ENCODE results near the gene NEK5.
"Not testable (repeated sequence)": the region's sequence is repeated elsewhere in the genome, so short reads cannot be mapped to it uniquely, and the experiment has no call there.

The NEK5 gene

GRCh38 chr13:52082601-52083000, 46.3 kb downstream of the NEK5 start:
- no peak overlapping the region for H3K27ac ChIP-seq
- DNase-seq: no peak
- no peaks in the 10 kb centered on the region for H3K27me3 ChIP-seq (replicated peaks)
- H3K36me3 ChIP-seq (replicated peaks): no peaks in the 10 kb centered on the region
- in situ Hi-C loops (cut with HindIII; ENCODE audit: low pct_ligation_motif_present, low sequenced_read_pairs): no loop called here
- no peak overlapping the region for H3K4me3 ChIP-seq (ENCODE audit: low read depth, low read length)
- TF ChIP-seq CTCF (IDR thresholded peaks at IDR 0.05; ENCODE audit: low read depth, low read length, missing control alignments): no peak

- H3K36me3 ChIP-seq (replicated peaks); DNase-seq; H3K27ac ChIP-seq; in situ Hi-C loops (cut with HindIII; ENCODE audit: low pct_ligation_motif_present, low sequenced_read_pairs); H3K4me3 ChIP-seq (ENCODE audit: low read depth, low read length); H3K27me3 ChIP-seq (replicated peaks): not testable (repeated sequence)
These were observed 49.0 kb downstream of the NEK5 start for GRCh38 chr13:52079891-52080290.

GRCh38 chr13:52070929-52071523, 57.8 kb downstream of the NEK5 start:
- Histone ChIP-seq H3K36me3 (replicated peaks) (no peaks in the 10 kb centered on the region), H3K27me3 (replicated peaks) (no peaks in the 10 kb centered on the region), H3K4me3 (ENCODE audit: low read depth, low read length) (no peak overlapping the region), H3K27ac (no peak overlapping the region)
- in situ Hi-C loops (cut with HindIII; ENCODE audit: low pct_ligation_motif_present, low sequenced_read_pairs): no loop called here
- TF ChIP-seq CTCF (IDR thresholded peaks at IDR 0.05; ENCODE audit: low read depth, low read length, missing control alignments): peak; percentile 39
- DNase-seq: peak; percentile 27

- H3K27ac ChIP-seq: no peak overlapping the region
- no peak overlapping the region for H3K4me3 ChIP-seq (ENCODE audit: low read depth, low read length)
- H3K27me3 ChIP-seq (replicated peaks): no peaks in the 10 kb centered on the region
- no peak for TF ChIP-seq CTCF (IDR thresholded peaks at IDR 0.05; ENCODE audit: low read depth, low read length, missing control alignments)
- no peak for DNase-seq
- in situ Hi-C loops (cut with HindIII; ENCODE audit: low pct_ligation_motif_present, low sequenced_read_pairs): no loop called here
- H3K36me3 ChIP-seq (replicated peaks): no peaks in the 10 kb centered on the region
These were observed 61.6 kb downstream of the NEK5 start for GRCh38 chr13:52067237-52067636.

GRCh38 chr13:52061587-52061986, 67.3 kb downstream of the NEK5 start:
- in situ Hi-C loops (cut with HindIII; ENCODE audit: low pct_ligation_motif_present, low sequenced_read_pairs): no loop called here
- TF ChIP-seq CTCF (IDR thresholded peaks at IDR 0.05; ENCODE audit: low read depth, low read length, missing control alignments): no peak
- H3K27me3 ChIP-seq (replicated peaks): no peaks in the 10 kb centered on the region
- H3K36me3 ChIP-seq (replicated peaks): no peaks in the 10 kb centered on the region
- no peak overlapping the region for H3K4me3 ChIP-seq (ENCODE audit: low read depth, low read length)
- no peak for DNase-seq
- no peak overlapping the region for H3K27ac ChIP-seq

- H3K4me3 ChIP-seq (ENCODE audit: low read depth, low read length); H3K36me3 ChIP-seq (replicated peaks); H3K27ac ChIP-seq; DNase-seq; in situ Hi-C loops (cut with HindIII; ENCODE audit: low pct_ligation_motif_present, low sequenced_read_pairs); H3K27me3 ChIP-seq (replicated peaks): not testable (repeated sequence)
These were observed 67.8 kb downstream of the NEK5 start for GRCh38 chr13:52061064-52061463.

- Histone ChIP-seq H3K4me3 (ENCODE audit: low read depth, low read length) (no peak overlapping the region), H3K27ac (no peak overlapping the region), H3K36me3 (replicated peaks) (no peaks in the 10 kb centered on the region), H3K27me3 (replicated peaks) (no peaks in the 10 kb centered on the region)
- DNase-seq: no peak
- no peak for TF ChIP-seq CTCF (IDR thresholded peaks at IDR 0.05; ENCODE audit: low read depth, low read length, missing control alignments)
- in situ Hi-C loops (cut with HindIII; ENCODE audit: low pct_ligation_motif_present, low sequenced_read_pairs): no loop called here
These were observed 75.4 kb downstream of the NEK5 start for GRCh38 chr13:52053460-52053859.

All from brain microvascular endothelial cell (primary cell).